AG10803 (cell line): ENCODE results near the gene COL27A1.
A peak's percentile ranks its signal among the peaks of the same experiment; 100 is the strongest.

Experiments used
- DNase-seq: peaks from one replicate; pipeline ENCODE4 v3.0.0; 2010; ENCODE audit warnings: low read depth
- H3K4me3 ChIP-seq: 2 replicates; pipeline ENCODE4 v1.5.1; 2011; ENCODE audit warnings: mild to moderate bottlenecking, low read length, control low read depth
- TF ChIP-seq, protein P1 (sequence below): conservative IDR thresholded peaks from 2 replicates; pipeline ENCODE4 v1.5.1; 2011; ENCODE audit warnings: mild to moderate bottlenecking, low read length, control low read depth, inconsistent platforms

Gene COL27A1

DNA sequence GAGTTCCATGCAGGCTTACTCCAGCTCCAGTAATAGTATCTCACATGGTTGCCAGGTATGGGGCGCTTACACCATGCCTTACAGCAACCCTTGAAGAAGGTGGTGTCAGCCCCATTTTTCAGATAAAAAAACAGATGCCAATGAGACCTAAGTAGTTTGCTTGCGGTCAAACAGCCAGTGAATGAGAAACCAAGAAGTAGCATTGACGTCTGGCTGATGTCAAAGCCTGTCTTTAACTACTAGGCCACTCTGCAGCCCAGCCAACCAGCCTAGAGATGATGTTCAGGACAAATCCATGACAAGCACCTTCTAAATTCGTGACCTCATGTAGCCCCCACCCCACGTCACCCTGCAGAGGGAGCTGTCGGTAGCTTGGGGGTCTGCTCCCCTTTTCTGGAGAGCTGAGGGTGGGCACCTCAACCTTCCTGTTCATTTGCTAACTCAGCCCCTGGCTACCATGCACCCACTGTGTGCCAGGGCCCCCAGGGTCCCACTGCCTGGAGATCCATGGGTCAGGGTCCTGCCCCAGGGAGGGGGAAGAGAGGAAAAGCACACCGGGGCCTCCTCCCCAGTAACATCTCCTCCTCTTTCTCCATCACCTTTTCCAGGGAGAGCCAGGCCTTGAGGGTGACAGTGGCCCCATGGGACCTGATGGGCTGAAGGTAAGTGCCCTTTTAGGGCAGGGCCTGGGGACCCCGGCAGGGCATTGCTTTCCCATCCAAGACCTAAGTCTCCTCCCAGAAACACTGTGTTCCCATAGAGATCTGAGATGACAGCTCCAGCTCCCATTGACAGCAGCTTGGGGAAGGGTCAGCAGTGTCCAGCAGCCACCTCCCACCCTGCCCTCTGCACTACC is 115.0 kb downstream of the COL27A1 start:
- TF ChIP-seq, protein P1, sequence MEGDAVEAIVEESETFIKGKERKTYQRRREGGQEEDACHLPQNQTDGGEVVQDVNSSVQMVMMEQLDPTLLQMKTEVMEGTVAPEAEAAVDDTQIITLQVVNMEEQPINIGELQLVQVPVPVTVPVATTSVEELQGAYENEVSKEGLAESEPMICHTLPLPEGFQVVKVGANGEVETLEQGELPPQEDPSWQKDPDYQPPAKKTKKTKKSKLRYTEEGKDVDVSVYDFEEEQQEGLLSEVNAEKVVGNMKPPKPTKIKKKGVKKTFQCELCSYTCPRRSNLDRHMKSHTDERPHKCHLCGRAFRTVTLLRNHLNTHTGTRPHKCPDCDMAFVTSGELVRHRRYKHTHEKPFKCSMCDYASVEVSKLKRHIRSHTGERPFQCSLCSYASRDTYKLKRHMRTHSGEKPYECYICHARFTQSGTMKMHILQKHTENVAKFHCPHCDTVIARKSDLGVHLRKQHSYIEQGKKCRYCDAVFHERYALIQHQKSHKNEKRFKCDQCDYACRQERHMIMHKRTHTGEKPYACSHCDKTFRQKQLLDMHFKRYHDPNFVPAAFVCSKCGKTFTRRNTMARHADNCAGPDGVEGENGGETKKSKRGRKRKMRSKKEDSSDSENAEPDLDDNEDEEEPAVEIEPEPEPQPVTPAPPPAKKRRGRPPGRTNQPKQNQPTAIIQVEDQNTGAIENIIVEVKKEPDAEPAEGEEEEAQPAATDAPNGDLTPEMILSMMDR = no peak
- H3K4me3 ChIP-seq = no peak overlapping the region
- no peak for DNase-seq

DNA sequence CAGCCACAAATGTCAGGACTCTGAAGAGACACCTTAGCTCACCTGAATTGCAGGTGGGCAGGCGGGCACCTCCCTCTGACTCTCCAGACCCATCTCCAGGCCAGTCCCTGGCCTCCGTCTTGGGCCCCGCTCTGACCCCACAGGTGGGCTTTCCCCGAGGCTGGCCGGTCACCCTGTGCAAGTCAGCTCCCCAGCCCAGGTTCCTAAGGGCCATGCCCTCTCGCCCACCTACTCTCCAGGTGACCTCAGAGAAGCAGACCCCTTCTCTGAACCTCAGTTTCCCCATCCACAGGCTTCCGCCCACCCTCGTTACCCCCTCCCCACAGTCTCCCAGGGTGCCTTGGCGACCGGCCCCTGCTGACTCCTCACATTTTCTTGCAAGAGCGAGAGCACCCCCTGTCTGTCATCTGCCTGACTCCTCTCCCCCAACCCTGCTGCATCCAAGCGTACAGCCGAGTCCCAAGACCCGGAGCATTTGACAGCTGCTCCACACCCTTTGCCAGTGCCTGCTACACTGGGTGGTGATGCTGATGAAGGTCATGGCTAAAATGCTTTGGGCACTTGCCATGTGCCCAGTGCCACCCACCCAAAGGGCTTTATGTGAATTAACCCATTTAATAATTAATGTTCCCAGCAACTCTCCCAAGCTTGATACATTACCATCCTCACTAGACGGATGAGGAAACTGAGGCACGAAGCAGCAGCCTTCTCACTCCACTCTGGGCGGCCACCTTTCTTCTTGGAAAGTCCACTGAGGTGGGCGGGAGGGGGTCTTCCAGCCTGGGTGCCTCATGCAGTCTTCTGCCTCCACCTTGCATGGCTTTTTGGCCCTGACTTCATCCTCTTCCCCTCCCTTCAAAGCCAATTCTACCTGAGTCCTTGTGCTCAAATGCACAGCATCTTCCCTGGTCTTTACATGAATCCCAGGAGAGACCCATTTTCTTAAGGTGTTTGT is 116.5 kb downstream of the COL27A1 start:
- DNase-seq = peak; percentile 70
- TF ChIP-seq, protein P1 = peak; percentile 48
- no peak overlapping the region for H3K4me3 ChIP-seq

DNA sequence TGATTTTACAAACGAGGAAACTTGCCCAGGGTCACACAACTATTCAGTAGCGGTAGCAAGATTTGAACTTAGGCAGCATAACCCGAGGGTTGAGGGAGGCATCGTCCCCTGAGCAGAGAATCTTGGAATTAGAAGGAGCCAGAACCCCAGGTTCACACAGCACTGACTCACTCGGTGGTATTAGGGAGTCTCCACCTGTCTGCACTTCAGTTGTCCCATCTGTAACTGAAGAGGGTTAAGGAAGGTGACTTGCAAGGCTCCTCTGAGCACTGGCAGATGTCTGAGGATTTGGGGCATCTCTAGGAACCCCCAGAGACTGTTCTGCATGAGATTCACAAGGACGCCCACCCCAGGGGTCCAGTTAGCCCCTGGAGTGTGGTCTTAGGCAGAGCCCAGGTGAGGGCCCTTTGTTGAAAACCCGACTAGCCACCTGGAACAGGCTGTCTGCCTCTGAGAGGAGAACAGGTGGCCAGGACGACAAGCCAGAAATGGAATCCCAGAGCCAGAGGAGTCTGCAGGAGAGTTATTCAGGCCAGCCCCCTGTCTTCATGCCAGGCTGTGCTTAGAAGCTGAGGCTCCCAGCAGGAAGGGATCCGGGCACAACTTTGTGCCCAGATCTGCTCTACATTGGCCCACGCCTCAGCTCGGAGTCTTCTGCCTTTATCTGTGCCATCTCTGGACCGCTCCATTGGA is 117.5 kb downstream of the COL27A1 start:
- TF ChIP-seq, protein P1 = no peak
- no peak overlapping the region for H3K4me3 ChIP-seq
- DNase-seq = no peak

DNA sequence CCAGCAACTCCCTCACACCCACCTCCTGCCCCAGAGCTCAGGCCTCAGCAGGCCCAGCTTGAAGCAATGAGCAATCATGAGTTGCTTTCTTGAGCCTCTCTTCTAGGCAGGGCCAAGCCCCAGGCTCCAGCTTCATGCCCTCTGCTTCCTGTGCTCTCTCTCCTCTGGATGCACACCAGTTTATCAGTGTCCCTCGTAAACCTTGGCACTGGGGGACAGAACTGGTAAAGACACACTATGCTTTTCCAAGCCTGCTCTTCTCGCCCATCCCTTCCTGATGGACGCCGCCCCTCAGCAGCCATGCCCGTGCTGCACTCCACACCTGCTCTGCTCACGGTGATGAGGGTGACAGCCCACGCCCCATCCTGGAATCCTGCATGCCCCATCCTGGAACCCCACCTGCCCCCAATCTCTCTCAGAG is 118.1 kb downstream of the COL27A1 start:
- TF ChIP-seq, protein P1 = no peak
- DNase-seq = no peak
- no peak overlapping the region for H3K4me3 ChIP-seq

DNA sequence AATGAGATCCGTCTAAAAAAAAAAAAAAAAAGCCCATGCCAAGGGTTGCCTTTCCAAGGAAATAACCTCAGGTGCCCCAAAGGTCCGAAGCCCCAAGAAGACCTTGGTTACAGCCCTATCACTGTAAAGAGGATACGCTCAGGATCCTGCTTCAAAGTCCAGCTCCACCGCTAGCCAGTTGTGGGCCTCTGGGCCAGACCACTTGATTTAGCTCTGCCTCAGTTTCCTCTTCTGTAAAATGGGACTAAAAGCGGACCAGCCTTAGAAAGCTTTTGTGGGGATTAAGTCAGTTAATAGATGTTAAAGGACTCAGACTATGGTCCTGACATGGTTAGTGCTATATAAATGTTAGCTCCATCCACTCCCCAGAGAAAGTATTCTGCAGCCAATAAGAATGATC is 118.9 kb downstream of the COL27A1 start:
- H3K4me3 ChIP-seq = no peak overlapping the region
- TF ChIP-seq, protein P1 = no peak
- no peak for DNase-seq

DNA sequence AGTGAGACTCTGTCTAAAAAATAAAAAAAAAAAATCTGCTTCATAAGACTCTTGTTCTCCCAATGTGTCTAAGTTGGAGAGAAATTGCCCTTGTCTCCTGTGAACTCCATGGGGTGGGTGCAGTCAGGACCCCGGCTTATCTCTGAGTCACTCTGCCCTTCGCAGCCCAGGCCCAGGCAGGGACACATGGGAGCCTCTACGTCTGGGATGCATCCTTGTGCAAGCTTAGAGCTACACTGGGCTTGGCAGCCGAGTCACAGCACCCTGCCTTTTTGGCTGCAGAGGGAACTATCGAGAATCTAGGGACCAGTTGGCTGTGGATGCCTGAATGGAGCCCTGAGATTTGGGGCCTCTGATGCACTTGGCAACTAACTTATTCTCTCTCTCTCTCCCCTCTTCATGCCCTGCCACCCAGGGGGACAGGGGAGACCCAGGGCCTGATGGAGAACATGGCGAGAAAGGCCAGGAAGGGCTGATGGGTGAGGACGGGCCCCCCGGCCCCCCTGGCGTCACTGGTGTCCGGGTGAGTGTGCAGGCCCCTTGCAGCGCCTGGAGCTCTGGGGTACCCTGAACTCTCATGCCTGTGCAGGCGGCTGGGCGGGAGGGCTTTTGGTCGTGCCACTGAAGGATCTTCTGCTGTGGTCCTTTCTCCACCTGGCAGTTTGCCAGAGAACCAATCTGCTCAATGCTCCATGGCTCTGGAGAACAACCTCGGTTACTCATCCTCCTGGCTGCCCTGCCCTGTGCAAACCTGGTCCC is 120.1 kb downstream of the COL27A1 start:
- DNase-seq = no peak
- TF ChIP-seq, protein P1 = no peak
- H3K4me3 ChIP-seq = no peak overlapping the region
